ENCODE measurements around the gene BMF. TPM values are rescaled to one million over a fixed set of nuclear protein-coding genes. Genes with fewer than 3 reads are reported as not detected.
A peak's percentile ranks its signal among the peaks of the same experiment; 100 is the strongest.

The BMF gene
- total RNA-seq, 1 donor from 2014 or later, result 23.0 TPM

GRCh38 chr15:40087991-40088928 is 20.4 kb downstream of the BMF start:
- H3K4me3 Mint-ChIP-seq, result peak overlapping the region; percentile 50
- peak overlapping the region; percentile 82 for H3K27ac Mint-ChIP-seq (ENCODE audit: unreplicated experiment)
- no peak for TF ChIP-seq CTCF (conservative IDR thresholded peaks at IDR 0.05)
- peaks cover 86% of the 10 kb centered on the region for H3K4me1 Mint-ChIP-seq
- H3K9me3 Mint-ChIP-seq, result no peaks in the 10 kb centered on the region
- DNase-seq (ENCODE audit: low read depth, low spot score), result no peak
- H3K36me3 Mint-ChIP-seq (ENCODE audit: low read depth), result no peaks in the 10 kb centered on the region
- H3K27me3 Mint-ChIP-seq (ENCODE audit: low read depth), result no peaks in the 10 kb centered on the region

- no peak for TF ChIP-seq CTCF (conservative IDR thresholded peaks at IDR 0.05)
- no peaks in the 10 kb centered on the region for H3K27me3 Mint-ChIP-seq (ENCODE audit: low read depth)
- no peaks in the 10 kb centered on the region for H3K36me3 Mint-ChIP-seq (ENCODE audit: low read depth)
- H3K4me3 Mint-ChIP-seq, result peak overlapping the region; percentile 56
- H3K4me1 Mint-ChIP-seq, result peaks cover 86% of the 10 kb centered on the region
- no peaks in the 10 kb centered on the region for H3K9me3 Mint-ChIP-seq
- no peak for DNase-seq (ENCODE audit: low read depth, low spot score)
- peak overlapping the region; percentile 38 for H3K27ac Mint-ChIP-seq (ENCODE audit: unreplicated experiment)
Measured at GRCh38 chr15:40087068-40087810, 21.4 kb downstream of the BMF start.

- Mint-ChIP-seq H3K9me3 (no peaks in the 10 kb centered on the region), H3K27ac (ENCODE audit: unreplicated experiment) (no peak overlapping the region), H3K4me1 (peaks cover 87% of the 10 kb centered on the region), H3K27me3 (ENCODE audit: low read depth) (no peaks in the 10 kb centered on the region), H3K4me3 (no peak overlapping the region), H3K36me3 (ENCODE audit: low read depth) (no peaks in the 10 kb centered on the region)
- TF ChIP-seq CTCF (conservative IDR thresholded peaks at IDR 0.05), result no peak
- no peak for DNase-seq (ENCODE audit: low read depth, low spot score)
Measured at GRCh38 chr15:40085266-40085665, 23.4 kb downstream of the BMF start.

- Mint-ChIP-seq H3K27ac (ENCODE audit: unreplicated experiment) (peak overlapping the region; percentile 68), H3K36me3 (ENCODE audit: low read depth) (no peaks in the 10 kb centered on the region), H3K9me3 (no peaks in the 10 kb centered on the region), H3K4me1 (peaks cover 84% of the 10 kb centered on the region), H3K27me3 (ENCODE audit: low read depth) (no peaks in the 10 kb centered on the region), H3K4me3 (no peak overlapping the region)
- DNase-seq (ENCODE audit: low read depth, low spot score), result no peak
- no peak for TF ChIP-seq CTCF (conservative IDR thresholded peaks at IDR 0.05)
Measured at GRCh38 chr15:40084650-40085049, 24.0 kb downstream of the BMF start.

GRCh38 chr15:40082195-40082883 is 26.3 kb downstream of the BMF start:
- TF ChIP-seq CTCF (conservative IDR thresholded peaks at IDR 0.05), result no peak
- Mint-ChIP-seq H3K4me1 (peaks cover 76% of the 10 kb centered on the region), H3K27ac (ENCODE audit: unreplicated experiment) (peak overlapping the region; percentile 76), H3K9me3 (no peaks in the 10 kb centered on the region), H3K4me3 (peak overlapping the region; percentile 76), H3K36me3 (ENCODE audit: low read depth) (no peaks in the 10 kb centered on the region), H3K27me3 (ENCODE audit: low read depth) (no peaks in the 10 kb centered on the region)
- no peak for DNase-seq (ENCODE audit: low read depth, low spot score)

Data from neural crest cell (in vitro differentiated cells).